K562 (cell line): ENCODE results near the gene PFN3. TPM values are rescaled to one million over a fixed set of nuclear protein-coding genes. Genes with fewer than 3 reads are reported as not detected.

Experiments
- BDP1 ChIP-seq: IDR thresholded peaks from 3 replicates; pipeline ENCODE4 v1.6.1; 2011; ENCODE audit not compliant: insufficient read length, insufficient read depth
- CREM ChIP-seq: IDR thresholded peaks from 2 replicates; pipeline ENCODE4 v1.6.1; 2014; ENCODE audit warnings: antibody characterized with exemption, low read depth
- PHF8 ChIP-seq: fragments of 200-600 bp; sonication (generic); IDR thresholded peaks from 2 replicates; pipeline ENCODE4 v1.6.1; 2012; ENCODE audit warnings: mixed run types, mild to moderate bottlenecking, inconsistent platforms, low read length, moderate library complexity, borderline replicate concordance
- polyA plus RNA-seq, 8 experiments: library from polyadenylated mRNA; depleted of rRNA in 4 of 8; stranded (reverse) in 5 of 8; unstranded in 3 of 8; fragments of >200 nt; fragmentation: Nextera tagmentation in 2 of 8; fragmentation: Illumina TruSeq in 1 of 8; extraction: Ambion mirVana in 2 of 8; extraction: Trizol in 1 of 8; gene quantifications; 2 replicates each; pipeline versions ENCODE4 v1.2.1 to v1.2.3, GENCODE V29; 2011 to 2014; ENCODE audit warnings: inconsistent platforms in 1 of 8, missing spikeins in 1 of 8
- total RNA-seq, 7 experiments: library from RNA; depleted of rRNA in 6 of 7; stranded (reverse); fragments of >200 nt in 6 of 7; fragmentation: Illumina TruSeq in 2 of 7; extraction: Trizol in 2 of 7; gene quantifications; 2 replicates each; pipeline versions ENCODE4 v1.2.1 to v1.2.3, GENCODE V29; 2011 to 2021; ENCODE audit warnings: low replicate concordance in 1 of 7
- TF ChIP-seq, protein P1 (sequence below): fragments of 450-650 bp; formaldehyde crosslinking; IDR thresholded peaks from 2 replicates; pipeline ENCODE4 v1.4.0; 2020; ENCODE audit warnings: mild to moderate bottlenecking, moderate library complexity
- TF ChIP-seq, protein P2 (sequence below): fragments of 450-650 bp; IDR thresholded peaks from 2 replicates; pipeline ENCODE4 v1.6.1; 2016; ENCODE audit warnings: missing biosample characterization, missing genetic modification characterization
- TF ChIP-seq, protein P3 (sequence below), 2 experiments: fragments of 450-650 bp; IDR thresholded peaks; 2 replicates each; pipeline ENCODE4 v1.6.1; 2016
- TF ChIP-seq, protein P4 (sequence below): fragments of 450-650 bp; IDR thresholded peaks from 2 replicates; pipeline ENCODE4 v1.6.1; 2016
- TF ChIP-seq, protein P5 (sequence below), 2 experiments: fragments of 450-650 bp in 1 of 2; sonication (generic) in 1 of 2; formaldehyde crosslinking in 1 of 2; IDR thresholded peaks; 2 replicates each; pipeline versions ENCODE4 v1.7.1 to v1.9.0; 2016 to 2022; ENCODE audit warnings: inconsistent platforms in 1 of 2, mild to moderate bottlenecking in 1 of 2, missing genetic modification reagents in 1 of 2

Gene PFN3
- total and polyA plus RNA-seq, 9 of the 15 experiments (the other 6 are each of a cell fraction or from before 2014, with no cell fraction given), result not detected

DNA sequence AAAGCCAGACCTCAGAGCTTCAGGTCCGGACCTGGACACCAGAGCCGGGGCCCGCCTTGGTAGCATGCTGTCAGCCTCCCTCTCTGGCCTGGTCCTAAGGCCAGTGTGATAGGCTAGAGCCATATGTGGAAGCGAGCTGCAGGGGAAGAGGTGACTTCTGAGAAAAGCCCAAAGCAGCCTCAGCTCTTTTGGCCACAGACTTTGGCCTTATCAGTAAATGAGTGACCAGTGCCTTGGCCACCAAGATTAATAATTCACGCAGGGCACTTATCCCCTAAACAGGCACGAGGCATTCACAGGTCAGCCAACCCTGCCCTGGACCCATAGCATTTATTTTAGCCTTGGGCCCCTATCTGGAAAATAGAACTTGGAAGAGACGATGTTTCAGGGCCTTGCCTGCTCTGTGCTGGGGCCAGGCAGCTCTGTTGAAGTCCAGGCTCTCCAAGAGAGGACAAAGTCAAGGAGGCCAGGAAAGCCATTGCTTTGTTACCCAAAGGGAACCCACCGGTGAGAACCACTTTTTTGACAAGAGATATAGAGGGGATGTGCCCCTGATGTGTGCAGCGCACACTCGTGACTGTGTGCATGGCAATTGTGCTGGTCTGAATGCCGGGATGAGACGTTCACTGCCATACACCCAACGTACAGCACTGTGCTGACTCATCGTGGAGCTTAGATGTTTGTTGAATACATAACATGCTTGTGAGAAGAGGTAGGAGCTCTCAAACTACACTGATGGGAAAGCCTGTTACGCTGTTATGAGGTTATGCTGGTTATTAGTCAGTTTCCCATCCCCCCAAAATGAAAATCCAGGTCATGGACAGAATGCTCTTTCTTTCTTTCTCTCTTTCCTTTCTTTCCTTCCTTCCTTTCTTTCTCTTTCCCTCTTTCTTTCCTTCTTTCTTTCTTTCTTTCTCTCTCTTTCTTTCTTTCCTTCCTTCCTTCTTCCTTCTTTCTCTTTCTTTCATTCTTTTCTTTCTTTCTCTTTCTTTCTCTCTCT, 21.3 kb downstream of the PFN3 start (continued):
- 0 out of 2 replicates have a peak, but pooled peaks have one; percentile 43 for TF ChIP-seq CREM
- TF ChIP-seq, protein P1, sequence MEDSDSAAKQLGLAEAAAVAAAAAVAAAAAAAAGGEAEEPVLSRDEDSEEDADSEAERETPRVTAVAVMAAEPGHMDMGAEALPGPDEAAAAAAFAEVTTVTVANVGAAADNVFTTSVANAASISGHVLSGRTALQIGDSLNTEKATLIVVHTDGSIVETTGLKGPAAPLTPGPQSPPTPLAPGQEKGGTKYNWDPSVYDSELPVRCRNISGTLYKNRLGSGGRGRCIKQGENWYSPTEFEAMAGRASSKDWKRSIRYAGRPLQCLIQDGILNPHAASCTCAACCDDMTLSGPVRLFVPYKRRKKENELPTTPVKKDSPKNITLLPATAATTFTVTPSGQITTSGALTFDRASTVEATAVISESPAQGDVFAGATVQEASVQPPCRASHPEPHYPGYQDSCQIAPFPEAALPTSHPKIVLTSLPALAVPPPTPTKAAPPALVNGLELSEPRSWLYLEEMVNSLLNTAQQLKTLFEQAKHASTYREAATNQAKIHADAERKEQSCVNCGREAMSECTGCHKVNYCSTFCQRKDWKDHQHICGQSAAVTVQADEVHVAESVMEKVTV (CRISPR knock-in tag), result 0 out of 2 replicates have a peak, but pooled peaks have one; percentile 24
- TF ChIP-seq PHF8, result peak; percentile 54; the same call in 1 of the 2 replicates
- TF ChIP-seq BDP1, result no peak
- TF ChIP-seq, protein P2, sequence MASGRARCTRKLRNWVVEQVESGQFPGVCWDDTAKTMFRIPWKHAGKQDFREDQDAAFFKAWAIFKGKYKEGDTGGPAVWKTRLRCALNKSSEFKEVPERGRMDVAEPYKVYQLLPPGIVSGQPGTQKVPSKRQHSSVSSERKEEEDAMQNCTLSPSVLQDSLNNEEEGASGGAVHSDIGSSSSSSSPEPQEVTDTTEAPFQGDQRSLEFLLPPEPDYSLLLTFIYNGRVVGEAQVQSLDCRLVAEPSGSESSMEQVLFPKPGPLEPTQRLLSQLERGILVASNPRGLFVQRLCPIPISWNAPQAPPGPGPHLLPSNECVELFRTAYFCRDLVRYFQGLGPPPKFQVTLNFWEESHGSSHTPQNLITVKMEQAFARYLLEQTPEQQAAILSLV (tag), result peak; percentile 66
- TF ChIP-seq, protein P3, sequence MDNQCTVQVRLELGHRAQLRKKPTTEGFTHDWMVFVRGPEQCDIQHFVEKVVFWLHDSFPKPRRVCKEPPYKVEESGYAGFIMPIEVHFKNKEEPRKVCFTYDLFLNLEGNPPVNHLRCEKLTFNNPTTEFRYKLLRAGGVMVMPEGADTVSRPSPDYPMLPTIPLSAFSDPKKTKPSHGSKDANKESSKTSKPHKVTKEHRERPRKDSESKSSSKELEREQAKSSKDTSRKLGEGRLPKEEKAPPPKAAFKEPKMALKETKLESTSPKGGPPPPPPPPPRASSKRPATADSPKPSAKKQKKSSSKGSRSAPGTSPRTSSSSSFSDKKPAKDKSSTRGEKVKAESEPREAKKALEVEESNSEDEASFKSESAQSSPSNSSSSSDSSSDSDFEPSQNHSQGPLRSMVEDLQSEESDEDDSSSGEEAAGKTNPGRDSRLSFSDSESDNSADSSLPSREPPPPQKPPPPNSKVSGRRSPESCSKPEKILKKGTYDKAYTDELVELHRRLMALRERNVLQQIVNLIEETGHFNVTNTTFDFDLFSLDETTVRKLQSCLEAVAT (IDR thresholded peaks at IDR 0.05), result peak; percentile 82 to 86; a peak in 3 of 4 replicates
- TF ChIP-seq, protein P4, sequence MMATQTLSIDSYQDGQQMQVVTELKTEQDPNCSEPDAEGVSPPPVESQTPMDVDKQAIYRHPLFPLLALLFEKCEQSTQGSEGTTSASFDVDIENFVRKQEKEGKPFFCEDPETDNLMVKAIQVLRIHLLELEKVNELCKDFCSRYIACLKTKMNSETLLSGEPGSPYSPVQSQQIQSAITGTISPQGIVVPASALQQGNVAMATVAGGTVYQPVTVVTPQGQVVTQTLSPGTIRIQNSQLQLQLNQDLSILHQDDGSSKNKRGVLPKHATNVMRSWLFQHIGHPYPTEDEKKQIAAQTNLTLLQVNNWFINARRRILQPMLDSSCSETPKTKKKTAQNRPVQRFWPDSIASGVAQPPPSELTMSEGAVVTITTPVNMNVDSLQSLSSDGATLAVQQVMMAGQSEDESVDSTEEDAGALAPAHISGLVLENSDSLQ, result no peak
- TF ChIP-seq, protein P5, sequence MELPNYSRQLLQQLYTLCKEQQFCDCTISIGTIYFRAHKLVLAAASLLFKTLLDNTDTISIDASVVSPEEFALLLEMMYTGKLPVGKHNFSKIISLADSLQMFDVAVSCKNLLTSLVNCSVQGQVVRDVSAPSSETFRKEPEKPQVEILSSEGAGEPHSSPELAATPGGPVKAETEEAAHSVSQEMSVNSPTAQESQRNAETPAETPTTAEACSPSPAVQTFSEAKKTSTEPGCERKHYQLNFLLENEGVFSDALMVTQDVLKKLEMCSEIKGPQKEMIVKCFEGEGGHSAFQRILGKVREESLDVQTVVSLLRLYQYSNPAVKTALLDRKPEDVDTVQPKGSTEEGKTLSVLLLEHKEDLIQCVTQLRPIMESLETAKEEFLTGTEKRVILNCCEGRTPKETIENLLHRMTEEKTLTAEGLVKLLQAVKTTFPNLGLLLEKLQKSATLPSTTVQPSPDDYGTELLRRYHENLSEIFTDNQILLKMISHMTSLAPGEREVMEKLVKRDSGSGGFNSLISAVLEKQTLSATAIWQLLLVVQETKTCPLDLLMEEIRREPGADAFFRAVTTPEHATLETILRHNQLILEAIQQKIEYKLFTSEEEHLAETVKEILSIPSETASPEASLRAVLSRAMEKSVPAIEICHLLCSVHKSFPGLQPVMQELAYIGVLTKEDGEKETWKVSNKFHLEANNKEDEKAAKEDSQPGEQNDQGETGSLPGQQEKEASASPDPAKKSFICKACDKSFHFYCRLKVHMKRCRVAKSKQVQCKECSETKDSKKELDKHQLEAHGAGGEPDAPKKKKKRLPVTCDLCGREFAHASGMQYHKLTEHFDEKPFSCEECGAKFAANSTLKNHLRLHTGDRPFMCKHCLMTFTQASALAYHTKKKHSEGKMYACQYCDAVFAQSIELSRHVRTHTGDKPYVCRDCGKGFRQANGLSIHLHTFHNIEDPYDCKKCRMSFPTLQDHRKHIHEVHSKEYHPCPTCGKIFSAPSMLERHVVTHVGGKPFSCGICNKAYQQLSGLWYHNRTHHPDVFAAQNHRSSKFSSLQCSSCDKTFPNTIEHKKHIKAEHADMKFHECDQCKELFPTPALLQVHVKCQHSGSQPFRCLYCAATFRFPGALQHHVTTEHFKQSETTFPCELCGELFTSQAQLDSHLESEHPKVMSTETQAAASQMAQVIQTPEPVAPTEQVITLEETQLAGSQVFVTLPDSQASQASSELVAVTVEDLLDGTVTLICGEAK (IDR thresholded peaks at IDR 0.05), result peak; percentile 40
- TF ChIP-seq, protein P5 (CRISPR knock-in tag; IDR thresholded peaks at IDR 0.05), result no peak
